Middle frontal gyrus (tissue), 1 donor: ENCODE measurements around the gene TMEM97.

Source experiments
- DNase-seq: peaks from one replicate; pipeline ENCODE4 v3.0.0-alpha.2; 2015; ENCODE audit warnings: low spot score; ENCODE audit errors: extremely low spot score

Gene TMEM97

GRCh38 chr17:28315846-28316705 lies 2.9 kb upstream of the TMEM97 start:
- DNase-seq = no peak

- no peak for DNase-seq
These were observed 1.7 kb upstream of the TMEM97 start for GRCh38 chr17:28317099-28317965.

GRCh38 chr17:28317966-28318758 lies 838 bp upstream of the TMEM97 start:
- DNase-seq = no peak

- DNase-seq = no peak
These were observed 567 bp downstream of the TMEM97 start for GRCh38 chr17:28319598-28319935.

DNA sequence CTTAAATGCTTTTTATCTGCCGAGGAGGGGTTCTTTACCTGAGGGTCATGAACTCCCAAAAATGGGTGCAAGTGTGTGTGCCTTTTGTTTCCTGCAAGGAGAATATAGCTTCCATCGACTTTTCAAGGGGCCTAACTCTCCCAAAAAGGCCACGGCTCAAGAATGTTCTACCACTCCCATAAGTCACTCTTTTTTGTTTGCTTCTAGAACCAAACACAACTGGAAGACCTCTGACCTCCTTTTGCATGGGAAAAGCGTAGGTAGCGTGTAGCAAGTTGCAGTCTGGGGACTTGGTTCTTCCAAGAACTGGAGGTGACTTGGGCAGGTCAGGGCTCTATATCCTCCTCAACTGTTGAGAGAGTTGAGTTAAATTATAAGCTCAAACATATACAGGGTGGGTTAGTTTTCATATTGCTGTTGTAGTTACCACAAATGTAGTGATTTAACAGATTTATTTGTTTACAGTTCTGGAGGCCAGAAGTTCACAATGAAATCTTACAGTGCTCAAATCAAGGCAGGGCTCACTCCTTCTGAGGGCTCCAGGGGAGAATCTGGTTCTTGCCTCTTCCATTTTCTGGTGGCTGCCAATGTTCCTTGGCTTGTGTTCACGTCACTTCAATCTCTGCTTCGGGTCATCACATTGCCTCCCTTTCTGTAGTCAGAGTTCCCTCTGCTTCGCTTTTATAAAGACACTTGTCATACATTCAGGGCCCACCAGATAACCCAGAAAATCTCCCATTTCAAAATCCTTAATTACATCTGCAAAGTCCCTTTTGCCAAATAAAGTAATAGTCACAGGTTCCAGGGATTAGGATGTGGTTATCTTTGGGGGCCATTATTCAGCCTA lies 1.4 kb downstream of the TMEM97 start:
- no peak for DNase-seq

- no peak for DNase-seq
These were observed 5.3 kb downstream of the TMEM97 start for GRCh38 chr17:28324267-28324745.

DNA sequence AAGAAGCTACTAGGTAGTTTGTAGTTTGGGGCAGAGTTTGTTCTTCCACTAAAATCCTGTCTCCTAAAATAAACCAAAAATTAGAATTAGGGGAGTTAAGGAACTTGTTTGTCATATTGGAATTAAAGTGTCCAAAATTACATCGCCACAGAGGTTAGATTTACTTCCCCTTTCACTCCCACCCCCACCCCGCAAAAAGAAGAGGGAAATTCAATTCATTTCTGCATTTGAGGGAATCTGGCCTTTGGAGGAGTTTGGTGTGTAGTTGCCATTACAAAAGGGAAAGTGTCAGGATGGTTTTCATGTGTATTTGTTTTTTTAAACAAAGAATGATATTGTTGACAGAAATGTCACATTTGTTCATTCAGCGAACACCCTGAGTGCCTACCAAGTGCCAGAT lies 5.8 kb downstream of the TMEM97 start:
- no peak for DNase-seq

- no peak for DNase-seq
These were observed 6.2 kb downstream of the TMEM97 start for GRCh38 chr17:28325211-28325610.

GRCh38 chr17:28326114-28326513 lies 7.1 kb downstream of the TMEM97 start:
- no peak for DNase-seq

DNA sequence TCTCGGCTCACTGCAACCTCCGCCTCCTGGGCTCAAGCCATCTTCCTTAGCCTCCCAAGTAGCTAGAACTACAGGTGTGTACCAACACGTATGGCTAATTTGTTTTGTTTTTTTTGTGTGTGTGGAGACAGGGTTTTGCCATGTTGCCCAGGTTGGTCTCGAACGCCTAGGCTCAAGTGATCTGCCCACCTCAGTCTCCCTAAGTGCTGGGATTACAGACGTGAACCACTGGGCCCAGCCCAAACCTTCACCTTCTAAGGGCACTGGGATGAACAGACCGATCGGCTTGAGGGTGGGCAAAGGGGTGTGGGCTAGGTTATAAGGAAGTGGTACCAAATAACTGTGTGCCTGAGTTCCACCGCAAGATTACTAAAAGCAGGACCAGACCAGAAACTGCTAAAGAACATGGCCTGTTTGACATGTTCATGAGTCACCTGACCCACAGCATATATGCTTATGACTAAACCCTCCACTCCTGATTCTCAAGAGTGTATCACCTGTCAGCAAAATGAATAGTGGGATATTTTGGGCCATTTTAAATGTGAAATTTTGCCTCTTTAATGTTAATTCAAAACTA lies 8.1 kb downstream of the TMEM97 start:
- DNase-seq = no peak

DNA sequence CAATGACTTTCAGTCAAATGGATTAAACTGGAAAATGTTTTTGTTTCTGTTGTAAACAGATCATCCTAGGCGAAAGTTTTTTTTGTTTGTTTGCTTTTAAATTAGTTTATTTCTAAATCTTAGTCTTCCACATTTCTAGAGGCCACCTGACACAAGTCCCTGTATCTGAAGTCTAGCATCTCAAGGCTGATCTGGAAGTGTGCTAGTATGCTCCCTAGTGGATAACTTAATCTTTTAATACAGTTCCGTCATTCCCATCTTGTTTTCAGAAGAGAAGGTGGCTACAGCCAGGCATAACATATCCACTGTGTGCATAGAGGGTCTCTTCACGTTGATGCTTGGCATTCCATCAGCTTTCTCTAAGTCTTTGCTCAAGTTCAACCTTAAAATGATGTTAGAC lies 8.7 kb downstream of the TMEM97 start:
- DNase-seq = no peak

DNA sequence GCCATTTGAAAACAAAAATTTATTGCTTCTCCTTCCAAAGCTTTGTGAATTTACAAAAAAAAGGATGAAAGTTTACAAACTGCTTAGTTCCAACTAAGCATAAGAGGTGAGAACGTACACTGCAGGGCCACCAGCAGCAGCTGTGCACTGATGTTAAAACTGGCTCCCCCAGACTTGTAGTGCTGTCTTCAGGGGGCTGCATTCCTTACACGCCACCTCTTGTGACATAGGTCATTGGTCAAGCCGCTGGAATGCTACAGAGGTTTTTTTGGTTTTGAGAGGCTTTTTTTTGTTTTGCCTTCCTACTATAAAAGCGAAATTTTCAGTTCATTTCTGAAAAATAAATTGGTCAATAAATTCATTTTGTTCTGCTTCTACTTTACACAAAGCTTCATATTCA lies 9.3 kb downstream of the TMEM97 start:
- DNase-seq = no peak

DNA sequence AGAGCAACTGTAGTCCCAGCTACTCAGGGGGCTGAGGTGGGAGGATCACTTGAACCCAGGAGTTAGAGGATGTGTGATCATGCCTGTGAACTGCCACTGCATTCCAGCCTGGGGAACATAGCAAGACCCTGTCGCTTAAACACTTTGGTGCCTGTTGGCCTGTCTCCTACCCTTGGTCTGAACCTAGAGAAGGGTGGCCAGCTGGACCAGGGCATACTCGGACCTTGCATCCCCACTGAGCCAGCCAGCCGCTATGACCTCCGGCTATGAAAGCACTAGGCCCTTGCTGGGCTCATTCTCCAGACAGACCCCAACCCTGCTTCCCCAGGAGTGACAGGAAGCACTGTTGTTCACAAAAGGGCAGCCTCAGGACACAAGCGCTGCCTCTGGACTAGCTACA lies 11.7 kb downstream of the TMEM97 start:
- no peak for DNase-seq

DNA sequence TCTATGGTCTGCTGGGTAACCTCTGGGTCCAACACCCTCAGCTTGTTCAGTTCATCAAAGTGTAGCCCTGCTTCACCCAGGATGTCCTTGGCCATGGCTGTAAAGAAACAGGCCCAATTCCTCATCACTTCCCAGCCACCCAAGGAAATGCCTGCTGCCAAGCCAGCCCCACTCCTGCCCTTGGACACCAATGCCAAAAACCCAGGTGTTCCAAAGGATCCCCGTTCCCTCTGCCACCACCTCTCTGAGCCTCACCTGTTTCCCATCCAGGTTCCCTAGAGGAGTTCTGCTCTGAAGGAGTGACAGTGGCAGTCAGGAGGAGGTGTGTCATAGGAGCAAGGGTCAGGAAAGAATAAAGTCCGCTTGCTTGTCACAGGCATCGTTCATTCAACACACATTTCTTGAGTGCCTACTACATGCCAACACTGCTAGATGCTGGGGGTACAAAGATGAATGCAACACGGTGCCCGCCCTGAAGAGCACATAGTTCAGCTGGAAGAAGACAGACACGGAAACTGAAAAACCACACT lies 13.0 kb downstream of the TMEM97 start:
- no peak for DNase-seq

DNA sequence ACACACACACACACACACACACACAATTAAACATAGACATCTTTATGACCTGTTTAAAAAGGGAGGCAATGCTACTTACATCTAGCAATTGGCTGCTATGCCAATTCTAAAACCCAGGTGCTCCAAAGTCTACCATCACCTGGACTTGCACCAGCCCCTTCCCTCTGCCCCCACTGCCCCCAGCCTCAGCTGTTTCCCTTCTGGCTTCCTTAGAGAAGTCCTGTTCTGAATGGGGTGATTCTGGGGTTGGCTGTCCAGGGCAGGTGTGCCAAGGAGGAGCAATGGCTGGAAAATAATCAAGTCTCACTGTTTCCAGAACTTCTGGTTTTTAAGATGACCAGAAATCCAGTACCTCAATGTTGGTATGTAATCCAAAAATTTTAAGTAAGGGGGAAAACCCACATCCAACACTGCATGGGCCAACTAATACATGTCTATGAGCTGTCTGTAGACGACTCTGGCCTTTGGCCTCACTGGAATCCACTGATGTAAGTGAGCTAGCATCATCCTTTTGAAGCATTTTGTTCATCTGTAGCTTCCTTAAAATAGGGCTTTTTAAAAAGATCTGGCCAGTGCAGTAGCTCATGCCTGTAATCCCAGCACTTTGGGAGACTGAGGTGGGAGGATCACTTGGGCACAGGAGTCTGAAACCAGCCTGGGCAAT lies 14.2 kb downstream of the TMEM97 start:
- no peak for DNase-seq

- DNase-seq = no peak
These were observed 15.2 kb downstream of the TMEM97 start for GRCh38 chr17:28334171-28334570.

DNA sequence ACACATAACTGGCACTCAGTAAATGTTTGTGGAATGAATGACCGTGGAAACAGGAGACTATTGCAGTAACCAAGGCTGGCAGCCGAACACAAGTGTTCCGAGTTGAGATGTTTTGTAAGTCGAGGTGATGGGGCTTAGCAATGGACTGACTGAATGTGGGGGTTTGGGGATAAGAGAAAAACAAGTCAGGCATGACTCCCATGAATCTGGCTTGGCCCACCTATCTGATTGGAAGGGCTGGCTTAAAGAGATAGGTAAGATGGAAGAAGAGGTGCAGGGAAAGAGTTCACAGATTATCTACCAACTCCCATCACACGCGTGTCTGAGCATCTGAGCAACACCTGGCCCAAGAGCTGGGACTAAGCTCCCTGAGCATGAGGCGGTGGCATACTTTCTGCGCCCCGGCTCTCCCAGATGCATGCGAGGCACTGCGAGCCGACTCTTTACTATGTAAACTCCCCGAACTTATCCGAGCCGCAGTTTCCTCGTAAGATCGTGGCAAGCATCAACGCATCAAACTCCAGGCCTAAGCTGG lies 15.7 kb downstream of the TMEM97 start:
- DNase-seq = no peak

GRCh38 chr17:28335201-28335958 lies 16.4 kb downstream of the TMEM97 start, which contains the start of the genes IFT20 and TNFAIP1:
Gene IFT20, minus strand, starts transcription at chr17:28335472. Its CDS starts 3,487 bp downstream, at chr17:28331985.
Gene TNFAIP1, plus strand, starts transcription at chr17:28335761. Its CDS starts 3,761 bp downstream, at chr17:28339522.
- peak; percentile 99 for DNase-seq
